Ovary (tissue), 3 donors: ENCODE results near the gene CRACR2B.

Experiments used
- POLR2A ChIP-seq: fragments of 450-650 bp; IDR thresholded peaks from one replicate; pipeline ENCODE4 v1.6.1; 2017; ENCODE audit warnings: antibody characterized with exemption, mild to moderate bottlenecking, moderate library complexity
- TF ChIP-seq, protein P1 (sequence below), 3 donors: fragments of 450-650 bp in 2 of 3; fragments of 200-600 bp in 1 of 3; IDR thresholded peaks; one replicate each; pipeline versions ENCODE4 v1.5.1 to v1.8.0; 2016 to 2022; ENCODE audit warnings: antibody characterized with exemption in 3 of 3, mild to moderate bottlenecking in 1 of 3
- donor health status: DM: no; HTN: no; CAD: no.

DNA sequence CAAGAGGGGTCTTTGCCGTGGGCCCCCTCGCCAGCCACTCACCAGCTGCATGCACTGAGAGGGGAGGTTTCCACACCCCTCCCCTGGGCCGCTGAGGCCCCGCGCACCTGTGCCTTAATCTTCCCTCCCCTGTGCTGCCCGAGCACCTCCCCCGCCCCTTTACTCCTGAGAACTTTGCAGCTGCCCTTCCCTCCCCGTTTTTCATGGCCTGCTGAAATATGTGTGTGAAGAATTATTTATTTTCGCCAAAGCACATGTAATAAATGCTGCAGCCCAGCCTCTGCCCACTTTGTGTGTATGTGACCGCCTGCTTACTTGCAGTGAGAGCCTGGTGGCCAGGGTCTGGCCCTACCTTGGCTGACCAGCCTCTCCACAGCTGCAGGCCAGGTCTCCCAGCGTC is 2.8 kb upstream of the CRACR2B start:
- TF ChIP-seq, protein P1, sequence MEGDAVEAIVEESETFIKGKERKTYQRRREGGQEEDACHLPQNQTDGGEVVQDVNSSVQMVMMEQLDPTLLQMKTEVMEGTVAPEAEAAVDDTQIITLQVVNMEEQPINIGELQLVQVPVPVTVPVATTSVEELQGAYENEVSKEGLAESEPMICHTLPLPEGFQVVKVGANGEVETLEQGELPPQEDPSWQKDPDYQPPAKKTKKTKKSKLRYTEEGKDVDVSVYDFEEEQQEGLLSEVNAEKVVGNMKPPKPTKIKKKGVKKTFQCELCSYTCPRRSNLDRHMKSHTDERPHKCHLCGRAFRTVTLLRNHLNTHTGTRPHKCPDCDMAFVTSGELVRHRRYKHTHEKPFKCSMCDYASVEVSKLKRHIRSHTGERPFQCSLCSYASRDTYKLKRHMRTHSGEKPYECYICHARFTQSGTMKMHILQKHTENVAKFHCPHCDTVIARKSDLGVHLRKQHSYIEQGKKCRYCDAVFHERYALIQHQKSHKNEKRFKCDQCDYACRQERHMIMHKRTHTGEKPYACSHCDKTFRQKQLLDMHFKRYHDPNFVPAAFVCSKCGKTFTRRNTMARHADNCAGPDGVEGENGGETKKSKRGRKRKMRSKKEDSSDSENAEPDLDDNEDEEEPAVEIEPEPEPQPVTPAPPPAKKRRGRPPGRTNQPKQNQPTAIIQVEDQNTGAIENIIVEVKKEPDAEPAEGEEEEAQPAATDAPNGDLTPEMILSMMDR (IDR thresholded peaks at IDR 0.05) = no peak
- no peak for TF ChIP-seq POLR2A
